HepG2 (cell line): ENCODE measurements around the gene ZNF212. TPM values are rescaled to one million over a fixed set of nuclear protein-coding genes. Genes with fewer than 3 reads are reported as not detected.

ENCODE experiments used
- ATAC-seq: fragments of 200-7000 bp; cut with Tn5 transposase; 3 replicates; pipeline ENCODE4 v1.9.1; 2020; ENCODE audit warnings: mild to moderate bottlenecking, moderate library complexity
- BruUV-seq: library from RNA; stranded (reverse); fragments of 400-500 nt; replicated peaks from 2 replicates; lab custom pipeline; 2021; lab: Mats Ljungman, UMichigan
- CTCF ChIA-PET: fragments of 300-600 bp; formaldehyde crosslinking; extraction: SDS; loops from one replicate; lab custom pipeline; 2021; ENCODE audit warnings: low total read pairs, inconsistent platforms, low intra/inter-chr PET ratio; lab: Yijun Ruan, JAX
- POLR2A ChIA-PET: fragments of 350-600 bp; sonication (Branson Sonifier 250); formaldehyde crosslinking; loops from one replicate; lab custom pipeline; 2020; ENCODE audit warnings: antibody characterized with exemption, inconsistent platforms; lab: Yijun Ruan, JAX
- DNase-seq: peaks from one replicate; pipeline ENCODE4 v3.0.0-alpha.2; 2015; ENCODE audit warnings: low spot score
- FAIRE-seq: peaks from 3 replicates; lab custom pipeline; 2011; peaks lifted over from hg19 to GRCh38; lab: Jason Lieb, UNC
- H2AFZ ChIP-seq: one replicate; pipeline ENCODE4 v1.6.1; 2011; ENCODE audit warnings: low read length, inconsistent platforms
- H3K27ac ChIP-seq: fragments of 300-600 bp; 3 replicates; pipeline ENCODE4 v1.8.0; 2011; ENCODE audit warnings: mixed run types, mild to moderate bottlenecking, mixed read lengths, low read length, inconsistent platforms; ENCODE audit not compliant: insufficient read depth; ENCODE audit errors: extremely low read length
- H3K27me3 ChIP-seq, 2 experiments: fragments of 200-600 bp in 1 of 2; 2 replicates in 1 of 2; 3 replicates in 1 of 2; pipeline versions ENCODE4 v1.6.0 to v1.8.0; 2011; ENCODE audit warnings: low read length in 2 of 2, mild to moderate bottlenecking in 2 of 2, moderate library complexity in 2 of 2, inconsistent platforms in 1 of 2; ENCODE audit not compliant: insufficient read depth in 2 of 2, control insufficient read depth in 1 of 2
- H3K36me3 ChIP-seq, 2 experiments: fragments of 200-600 bp in 1 of 2; replicated peaks in 1 of 2; 2 replicates in 1 of 2; 3 replicates in 1 of 2; pipeline versions ENCODE4 v1.5.1 to v1.8.0; 2011; ENCODE audit warnings: low read length in 2 of 2, inconsistent platforms in 1 of 2; ENCODE audit not compliant: insufficient read depth in 2 of 2, control insufficient read depth in 1 of 2
- H3K4me1 ChIP-seq: 2 replicates; pipeline ENCODE4 v1.5.1; 2012; ENCODE audit warnings: low read length, inconsistent platforms; ENCODE audit not compliant: insufficient read depth
- H3K4me2 ChIP-seq: 2 replicates; pipeline ENCODE4 v1.6.0; 2011; ENCODE audit warnings: low read depth, low read length, inconsistent platforms
- H3K4me3 ChIP-seq, 3 experiments: fragments of 200-600 bp in 1 of 3; sonication (generic), shearing (Covaris generic) in 1 of 3; replicated peaks in 1 of 3; 2 replicates each; pipeline ENCODE4 v1.5.1; 2011 to 2016; ENCODE audit warnings: low read length in 3 of 3, inconsistent platforms in 2 of 3, low read depth in 2 of 3, mild to moderate bottlenecking in 2 of 3, control low read depth in 1 of 3, mixed read lengths in 1 of 3; ENCODE audit not compliant: insufficient read depth in 1 of 3
- H3K79me2 ChIP-seq: one replicate; pipeline ENCODE4 v1.6.1; 2011; ENCODE audit warnings: low read length, inconsistent platforms; ENCODE audit not compliant: insufficient read depth
- H3K9ac ChIP-seq: 2 replicates; pipeline ENCODE4 v1.6.0; 2011; ENCODE audit warnings: mild to moderate bottlenecking, low read depth, low read length, inconsistent platforms; ENCODE audit not compliant: insufficient read depth
- H3K9me3 ChIP-seq: 2 replicates; pipeline ENCODE4 v1.5.1; 2012; ENCODE audit warnings: mild to moderate bottlenecking, low read length
- H4K20me1 ChIP-seq: 2 replicates; pipeline ENCODE4 v1.6.0; 2011; ENCODE audit warnings: inconsistent platforms, mild to moderate bottlenecking, low read length, moderate library complexity; ENCODE audit not compliant: insufficient read depth
- HOXA7 ChIP-seq: sonication (generic); formaldehyde crosslinking; IDR thresholded peaks from 2 replicates; pipeline ENCODE4 v1.8.1; 2022; ENCODE audit warnings: mild to moderate bottlenecking, missing genetic modification reagents, moderate library complexity
- KDM5A ChIP-seq: fragments of 200-600 bp; sonication (generic); IDR thresholded peaks from 2 replicates; pipeline ENCODE4 v1.7.0; 2018; ENCODE audit warnings: antibody characterized with exemption, mild to moderate bottlenecking, low read length, borderline replicate concordance
- RCOR2 ChIP-seq: IDR thresholded peaks from 2 replicates; pipeline ENCODE4 v1.6.1; 2016; ENCODE audit warnings: missing biosample characterization, missing genetic modification reagents
- TRIM24 ChIP-seq: sonication (generic); formaldehyde crosslinking; IDR thresholded peaks from 2 replicates; pipeline ENCODE4 v1.8.0; 2022; ENCODE audit warnings: mild to moderate bottlenecking, missing genetic modification reagents
- ZHX1 ChIP-seq: sonication (generic); formaldehyde crosslinking; IDR thresholded peaks from 2 replicates; pipeline ENCODE4 v1.8.1; 2022; ENCODE audit warnings: low read depth, mild to moderate bottlenecking, missing genetic modification reagents
- ZMYM4 ChIP-seq: sonication (generic); formaldehyde crosslinking; IDR thresholded peaks from 2 replicates; pipeline ENCODE4 v1.8.1; 2023; ENCODE audit warnings: mild to moderate bottlenecking, missing genetic modification reagents
- ZNF17 ChIP-seq: sonication (generic); formaldehyde crosslinking; IDR thresholded peaks from 2 replicates; pipeline ENCODE4 v1.5.0; 2020; ENCODE audit warnings: mild to moderate bottlenecking, missing genetic modification reagents
- ZNF18 ChIP-seq: sonication (generic); formaldehyde crosslinking; IDR thresholded peaks from 2 replicates; pipeline ENCODE4 v1.8.0; 2022; ENCODE audit warnings: mild to moderate bottlenecking, missing genetic modification reagents; ENCODE audit not compliant: insufficient replicate concordance
- ZNF3 ChIP-seq: IDR thresholded peaks from 2 replicates; pipeline ENCODE4 v1.7.0; 2017; ENCODE audit warnings: inconsistent platforms
- ZNF350 ChIP-seq: sonication (generic); formaldehyde crosslinking; IDR thresholded peaks from 2 replicates; pipeline ENCODE4 v1.4.0; 2020; ENCODE audit warnings: mild to moderate bottlenecking, low read depth, missing genetic modification reagents, borderline replicate concordance
- ZNF598 ChIP-seq: sonication (generic); formaldehyde crosslinking; IDR thresholded peaks from 2 replicates; pipeline ENCODE4 v1.5.1; 2020; ENCODE audit warnings: mild to moderate bottlenecking, missing genetic modification reagents, borderline replicate concordance
- ZNF609 ChIP-seq: sonication (generic); formaldehyde crosslinking; IDR thresholded peaks from 2 replicates; pipeline ENCODE4 v1.4.0; 2020; ENCODE audit warnings: mild to moderate bottlenecking, missing genetic modification reagents, borderline replicate concordance
- WGBS: methylation state at CpG from one replicate; pipeline ENCODE4 v1.1.6; 2017; ENCODE audit warnings: low lambda C conversion rate; 5-methylcytosine and 5-hydroxymethylcytosine counted together
- in situ Hi-C: cut with HindIII; loops from 2 replicates; pipeline ENCODE4 v1.10.0; 2017; ENCODE audit warnings: low pct_unique_long_range_greater_than_20kb; ENCODE audit not compliant: extremely low pct_ligation_motif_present
- intact Hi-C: fragments of 100-400 bp; cut with micrococcal nuclease; formaldehyde crosslinking; loops from one replicate; pipeline ENCODE4 v1.10.0; 2022; ENCODE audit not compliant: unreplicated experiment
- polyA plus RNA-seq, 8 experiments: library from polyadenylated mRNA; depleted of rRNA in 3 of 8; stranded (reverse) in 7 of 8; unstranded in 1 of 8; fragments of >200 nt; fragmentation: Illumina TruSeq in 4 of 8; extraction: Trizol in 4 of 8; gene quantifications; 2 replicates each; pipeline versions ENCODE4 v1.2.1 to v1.2.3, GENCODE V29; 2011 to 2016; ENCODE audit warnings: low read depth in 4 of 8, missing spikeins in 1 of 8, mixed read lengths in 1 of 8; ENCODE audit not compliant: insufficient read depth in 1 of 8
- total RNA-seq, 5 experiments: library from RNA; depleted of rRNA; stranded (reverse); fragments of >200 nt; fragmentation: Illumina TruSeq; extraction: Trizol; gene quantifications; 2 replicates each; pipeline ENCODE4 v1.2.3, GENCODE V29; 2016; ENCODE audit warnings: low read depth in 1 of 5
- TF ChIP-seq, protein P1 (sequence below): sonication (generic); formaldehyde crosslinking; IDR thresholded peaks from 2 replicates; pipeline ENCODE4 v1.5.0; 2020; ENCODE audit warnings: missing genetic modification reagents

ZNF212 gene
- total and polyA plus RNA-seq, 2 of the 13 experiments (the other 11 are each of a cell fraction or from before 2014, with no cell fraction given) = 2.6 to 3.8 TPM

DNA sequence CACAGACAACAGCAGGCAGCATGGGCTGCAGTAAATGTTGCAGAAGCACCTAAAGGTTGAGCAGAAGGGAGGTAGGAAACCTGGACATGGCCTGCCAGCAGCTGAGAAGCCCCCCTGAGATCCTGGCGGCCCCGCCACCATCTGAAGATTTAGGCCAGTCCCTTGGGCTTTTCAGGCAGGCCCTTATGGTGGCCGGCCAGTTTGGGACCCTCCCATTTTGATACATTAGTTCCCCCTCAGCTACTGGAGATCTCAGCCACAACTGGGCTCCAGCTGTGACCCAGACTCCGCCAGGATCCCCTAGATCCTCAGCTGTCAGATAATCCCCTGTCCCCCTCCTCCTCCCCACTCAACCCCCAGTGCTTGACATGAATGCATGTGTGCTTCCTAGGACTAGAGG lies 56.9 kb downstream of the ZNF212 start:
- peaks cover 0 to 3% of the 10 kb centered on the region in 2 experiments; a peak in 1 of 5 replicates for H3K27me3 ChIP-seq
- H3K9me3 ChIP-seq = no peaks in the 10 kb centered on the region
- CTCF ChIA-PET = no interaction called here
- in situ Hi-C loops = no loop called here
- TF ChIP-seq ZNF598 (CRISPR knock-in tag) (no peak), KDM5A (no peak), ZMYM4 (CRISPR knock-in tag) (no peak), ZNF609 (CRISPR knock-in tag) (no peak), TRIM24 (CRISPR knock-in tag) (no peak), HOXA7 (CRISPR knock-in tag) (no peak), RCOR2 (CRISPR knock-in tag) (no peak), ZHX1 (CRISPR knock-in tag) (no peak), ZNF17 (CRISPR knock-in tag) (no peak), ZNF3 (CRISPR knock-in tag) (no peak), ZNF350 (CRISPR knock-in tag) (no peak), ZNF18 (CRISPR knock-in tag) (no peak)
- TF ChIP-seq, protein P1, sequence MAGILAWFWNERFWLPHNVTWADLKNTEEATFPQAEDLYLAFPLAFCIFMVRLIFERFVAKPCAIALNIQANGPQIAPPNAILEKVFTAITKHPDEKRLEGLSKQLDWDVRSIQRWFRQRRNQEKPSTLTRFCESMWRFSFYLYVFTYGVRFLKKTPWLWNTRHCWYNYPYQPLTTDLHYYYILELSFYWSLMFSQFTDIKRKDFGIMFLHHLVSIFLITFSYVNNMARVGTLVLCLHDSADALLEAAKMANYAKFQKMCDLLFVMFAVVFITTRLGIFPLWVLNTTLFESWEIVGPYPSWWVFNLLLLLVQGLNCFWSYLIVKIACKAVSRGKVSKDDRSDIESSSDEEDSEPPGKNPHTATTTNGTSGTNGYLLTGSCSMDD (CRISPR knock-in tag) = no peak
- H3K4me3 ChIP-seq = no peak overlapping the region
- FAIRE-seq (no peak), ATAC-seq (no peak), DNase-seq (no peak)
- H3K4me2 ChIP-seq = no peak overlapping the region
- intact Hi-C loops = no loop called here
- peaks cover 0 to 2% of the 10 kb centered on the region in 2 experiments; a peak in 2 of 5 replicates for H3K36me3 ChIP-seq
- H2AFZ ChIP-seq = no peak overlapping the region
- 93% methylated on average over 3 of the region's 4 CpGs for WGBS
- BruUV-seq = no TSS peak
- H4K20me1 ChIP-seq = no peaks in the 10 kb centered on the region
- no peaks in the 10 kb centered on the region for H3K79me2 ChIP-seq
- H3K4me1 ChIP-seq = no peaks in the 10 kb centered on the region
- POLR2A ChIA-PET = no interaction called here
- H3K27ac ChIP-seq = no peak overlapping the region
- no peak overlapping the region for H3K9ac ChIP-seq
